Adrenal gland (tissue), 12 donors: ENCODE measurements around the gene CREB3L4. TPM values are rescaled to one million over a fixed set of nuclear protein-coding genes. Genes with fewer than 3 reads are reported as not detected.

ENCODE experiments used
- DNase-seq, 7 donors: peaks; one replicate each; pipeline ENCODE4 v3.0.0-alpha.2; 2019 to 2020
- H3K27ac ChIP-seq, 5 donors: fragments of 200-600 bp; sonication (generic) in 4 of 5; 1 replicate in 3 of 5; 2 replicates in 2 of 5; pipeline versions ENCODE4 v1.5.1 to v1.8.0; 2016 to 2020; ENCODE audit warnings: mild to moderate bottlenecking in 1 of 5
- H3K27me3 ChIP-seq: fragments of 200-600 bp; 2 replicates; pipeline ENCODE4 v1.8.0; 2021
- H3K36me3 ChIP-seq, 2 donors: fragments of 200-600 bp; replicated peaks in 1 of 2; 1 replicate in 1 of 2; 2 replicates in 1 of 2; pipeline versions ENCODE4 v1.5.1 to v1.8.0; 2018 to 2022
- H3K4me1 ChIP-seq, 2 donors: fragments of 200-600 bp; replicated peaks in 1 of 2; 1 replicate in 1 of 2; 2 replicates in 1 of 2; pipeline versions ENCODE4 v1.5.1 to v1.8.0; 2018 to 2021
- H3K4me3 ChIP-seq, 4 donors: fragments of 200-600 bp; sonication (generic) in 3 of 4; one replicate each; pipeline ENCODE4 v1.5.1; 2016 to 2018
- H3K9me3 ChIP-seq, 3 donors: fragments of 200-600 bp; sonication (generic) in 1 of 3; replicated peaks in 1 of 3; 1 replicate in 2 of 3; 2 replicates in 1 of 3; pipeline versions ENCODE4 v1.5.1 to v1.8.0; 2016 to 2021
- POLR2A ChIP-seq, 2 donors: fragments of 450-650 bp; IDR thresholded peaks; one replicate each; pipeline ENCODE4 v1.6.1; 2017; ENCODE audit warnings: antibody characterized with exemption in 2 of 2, mild to moderate bottlenecking in 2 of 2, moderate library complexity in 1 of 2
- WGBS, 4 donors: extraction: QIAGEN DNeasy Blood & Tissue Kit in 2 of 4; methylation state at CpG; one replicate each; pipeline versions ENCODE4 v1.1.5 to v1.1.7; 2013 to 2017; 5-methylcytosine and 5-hydroxymethylcytosine counted together
- intact Hi-C, 2 donors: fragments of 100-400 bp; cut with DNase I; formaldehyde crosslinking; loops; one replicate each; pipeline versions ENCODE4 v1.14.1 to v1.15.0; 2022 to 2023
- polyA plus RNA-seq, 3 donors: library from polyadenylated mRNA; stranded (reverse); fragments of 200-250 nt in 2 of 3; fragments of 350-450 nt in 1 of 3; fragmentation: Illumina TruSeq in 1 of 3; extraction: RNeasy Lipid Tissue Mini Kit (QIAGEN cat#74804) in 1 of 3; gene quantifications; one replicate each; pipeline ENCODE4 v1.2.3, GENCODE V29; 2013 to 2014
- total RNA-seq, 9 donors: library from RNA; depleted of rRNA in 4 of 9; stranded (reverse); fragments of >200 nt in 4 of 9; fragments of 120-200 nt in 1 of 9; fragmentation: NEBNext Ultra II Directional in 1 of 9; extraction: Animal tissue kit (Norgen Biotek cat#: 25700) in 1 of 9; gene quantifications; one replicate each; pipeline versions ENCODE4 v1.1.0 to v1.2.4, GENCODE V29; 2013 to 2023
- TF ChIP-seq, protein P1 (sequence below), 6 experiments: fragments of 450-650 bp in 4 of 6; fragments of 200-600 bp in 2 of 6; sonication (generic) in 1 of 6; IDR thresholded peaks; 1 replicate in 5 of 6; 2 replicates in 1 of 6; pipeline versions ENCODE4 v1.5.1 to v1.8.0; 2016 to 2021; ENCODE audit warnings: antibody characterized with exemption in 6 of 6, mild to moderate bottlenecking in 2 of 6, moderate library complexity in 1 of 6
- donor health status: healthy with polysubstance abuse.
- donor health status: Bipolar disorder and iron deficiency.
- donor health status: DM: yes; HTN: yes; CAD: no.
- donor health status: DM: no; HTN: no; CAD: no.
- donor health status: DM: no; HTN: no; CAD: no.
- donor health status: DM: yes; HTN: yes; CAD: no.

CREB3L4 gene
- total and polyA plus RNA-seq, 12 donors = 5.1 to 21.8 (median 15.1) TPM

DNA sequence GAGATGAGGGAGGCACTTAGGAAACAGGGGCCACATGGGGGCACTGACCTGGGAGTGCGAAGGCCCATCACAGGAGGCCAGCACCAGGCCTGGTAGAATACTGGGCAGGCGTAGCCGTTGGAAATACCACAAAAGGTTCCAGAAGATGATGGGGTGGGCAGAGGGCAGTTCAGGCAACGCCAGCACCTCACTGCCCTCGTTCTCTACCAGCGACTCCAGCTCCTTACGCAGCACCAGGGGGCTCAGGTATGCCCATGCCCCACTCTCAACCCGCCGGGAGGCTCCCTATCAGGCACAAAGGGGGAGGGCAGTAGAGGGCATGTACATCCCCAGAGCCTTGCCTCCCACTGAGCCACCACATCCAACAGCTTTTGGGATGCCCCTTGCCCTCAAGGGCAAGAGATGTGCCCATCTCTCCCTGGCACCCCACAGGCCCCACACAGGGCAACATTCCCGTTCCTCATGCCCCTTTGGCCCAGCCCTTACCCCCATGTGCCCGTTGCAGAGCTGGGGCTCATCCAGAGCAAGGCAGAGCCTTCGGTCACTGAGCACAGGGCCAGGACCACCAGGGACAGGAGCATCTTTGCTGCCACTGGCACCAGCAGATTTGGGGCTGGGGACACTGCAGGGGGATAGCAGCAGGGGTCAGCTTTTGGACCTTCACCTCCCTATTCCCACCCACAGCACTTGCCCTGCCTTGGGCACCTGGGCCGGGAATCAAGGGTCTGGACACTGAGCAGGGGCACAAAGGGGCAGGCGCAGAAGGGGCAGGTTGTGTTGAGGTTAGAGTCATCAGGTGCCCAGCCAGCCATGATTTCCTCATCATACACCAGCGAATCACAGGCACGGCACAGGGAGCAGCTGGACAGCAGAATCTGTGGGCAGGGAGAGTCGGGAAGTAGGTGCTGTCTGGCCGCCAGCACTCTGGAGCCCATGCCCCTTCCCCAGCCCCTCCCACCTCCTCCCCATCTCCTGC lies 35.3 kb upstream of the CREB3L4 start:
- Histone ChIP-seq H3K9me3 (no peaks in the 10 kb centered on the region), H3K27me3 (no peaks in the 10 kb centered on the region), H3K27ac (no peak overlapping the region), H3K4me1 (no peaks in the 10 kb centered on the region), H3K4me3 (no peak overlapping the region), H3K36me3 (peaks cover 0 to 74% of the 10 kb centered on the region in 2 donors)
- intact Hi-C loops = no loop called here
- 92 to 96% (median 95%) methylated on average over 13 to 18 of the region's 18 CpGs for WGBS, 4 donors
- no peak for TF ChIP-seq POLR2A (IDR thresholded peaks at IDR 0.05)
- TF ChIP-seq, protein P1, sequence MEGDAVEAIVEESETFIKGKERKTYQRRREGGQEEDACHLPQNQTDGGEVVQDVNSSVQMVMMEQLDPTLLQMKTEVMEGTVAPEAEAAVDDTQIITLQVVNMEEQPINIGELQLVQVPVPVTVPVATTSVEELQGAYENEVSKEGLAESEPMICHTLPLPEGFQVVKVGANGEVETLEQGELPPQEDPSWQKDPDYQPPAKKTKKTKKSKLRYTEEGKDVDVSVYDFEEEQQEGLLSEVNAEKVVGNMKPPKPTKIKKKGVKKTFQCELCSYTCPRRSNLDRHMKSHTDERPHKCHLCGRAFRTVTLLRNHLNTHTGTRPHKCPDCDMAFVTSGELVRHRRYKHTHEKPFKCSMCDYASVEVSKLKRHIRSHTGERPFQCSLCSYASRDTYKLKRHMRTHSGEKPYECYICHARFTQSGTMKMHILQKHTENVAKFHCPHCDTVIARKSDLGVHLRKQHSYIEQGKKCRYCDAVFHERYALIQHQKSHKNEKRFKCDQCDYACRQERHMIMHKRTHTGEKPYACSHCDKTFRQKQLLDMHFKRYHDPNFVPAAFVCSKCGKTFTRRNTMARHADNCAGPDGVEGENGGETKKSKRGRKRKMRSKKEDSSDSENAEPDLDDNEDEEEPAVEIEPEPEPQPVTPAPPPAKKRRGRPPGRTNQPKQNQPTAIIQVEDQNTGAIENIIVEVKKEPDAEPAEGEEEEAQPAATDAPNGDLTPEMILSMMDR (IDR thresholded peaks at IDR 0.05) = no peak
- DNase-seq = peak in 1 of 7 donors; percentile 10

DNA sequence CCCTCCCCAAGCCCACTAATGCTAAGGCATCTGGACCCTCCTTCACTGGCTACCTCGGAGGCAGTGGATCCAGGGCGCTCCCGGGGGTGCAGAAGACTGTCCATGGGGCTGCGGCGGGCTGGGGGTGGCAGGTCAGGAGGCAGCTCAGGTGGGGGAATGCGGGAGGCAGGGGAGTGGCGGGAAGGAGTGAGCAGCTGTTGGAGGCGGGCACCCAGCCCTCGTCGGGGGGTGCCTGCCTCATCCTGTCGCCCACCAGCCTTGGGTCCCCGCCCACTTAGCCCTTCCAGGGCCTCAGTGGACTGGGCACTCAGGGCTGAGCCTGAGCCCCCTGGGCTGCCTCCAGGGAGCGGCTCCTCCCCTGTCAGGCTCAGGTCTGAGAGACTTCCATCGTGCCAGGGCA lies 34.3 kb upstream of the CREB3L4 start:
- WGBS, 4 donors = 92 to 98% (median 95%) methylated on average over 9 to 14 of the region's 14 CpGs

DNA sequence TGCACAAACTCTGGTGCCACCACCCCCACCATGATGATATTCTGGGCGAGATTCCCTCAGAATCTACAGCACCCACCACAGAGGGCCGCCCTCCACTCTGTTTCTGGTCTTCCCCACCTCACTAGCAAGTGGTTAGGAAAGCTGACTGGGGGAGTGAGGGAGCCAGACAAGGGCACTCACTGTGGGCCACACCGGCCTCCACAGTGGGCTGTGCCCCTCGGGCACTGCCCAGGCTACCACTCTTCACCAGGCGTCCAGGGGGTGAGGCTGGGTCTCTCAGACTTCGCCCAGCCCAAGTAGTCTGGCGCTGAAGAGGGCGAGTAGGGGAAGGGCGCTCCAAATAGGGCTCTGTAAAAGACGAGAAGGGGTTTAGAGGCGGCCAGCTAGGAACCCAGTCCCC lies 33.7 kb upstream of the CREB3L4 start:
- Histone ChIP-seq H3K27ac (no peak overlapping the region), H3K4me1 (no peaks in the 10 kb centered on the region), H3K9me3 (no peaks in the 10 kb centered on the region), H3K36me3 (peaks cover 0 to 80% of the 10 kb centered on the region in 2 donors), H3K27me3 (no peaks in the 10 kb centered on the region), H3K4me3 (no peak overlapping the region)
- TF ChIP-seq, protein P1 (IDR thresholded peaks at IDR 0.05) = no peak
- TF ChIP-seq POLR2A (IDR thresholded peaks at IDR 0.05) = no peak
- peak in 1 of 7 donors; percentile 7 for DNase-seq
- 95 to 98% (median 97%) methylated on average over 11 of the region's 11 CpGs for WGBS, 4 donors
- intact Hi-C loops = no loop called here

More for the DNA sequence above, 34.3 kb upstream of the CREB3L4 start:
- Histone ChIP-seq H3K4me3 (no peak overlapping the region), H3K9me3 (no peaks in the 10 kb centered on the region), H3K27me3 (no peaks in the 10 kb centered on the region), H3K36me3 (peaks cover 0 to 80% of the 10 kb centered on the region in 2 donors), H3K27ac (no peak overlapping the region), H3K4me1 (no peaks in the 10 kb centered on the region)
- DNase-seq = peak in 1 of 7 donors; percentile 13
- TF ChIP-seq, protein P1 (IDR thresholded peaks at IDR 0.05) = no peak
- no peak for TF ChIP-seq POLR2A (IDR thresholded peaks at IDR 0.05)
- intact Hi-C loops = no loop called here

DNA sequence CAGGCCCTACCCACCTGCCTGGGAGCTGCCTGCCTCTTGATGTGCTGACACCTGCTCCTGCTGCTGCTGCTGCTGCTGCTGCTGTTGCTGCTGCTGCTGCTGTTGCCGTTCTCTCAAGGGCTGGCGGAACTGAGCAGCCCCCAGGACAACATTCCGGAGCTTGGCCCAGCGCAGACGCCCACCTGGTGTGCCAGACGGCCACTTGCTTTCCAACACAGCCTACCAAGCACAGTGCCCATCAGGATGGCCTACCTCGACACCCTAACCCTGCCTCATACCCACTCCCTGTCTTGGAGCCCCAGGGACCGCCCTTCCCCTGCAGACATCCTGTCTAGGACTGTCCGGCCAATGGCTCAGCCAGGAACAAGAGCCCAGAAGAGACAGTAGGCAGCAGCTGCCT lies 33.0 kb upstream of the CREB3L4 start:
- Histone ChIP-seq H3K27ac (no peak overlapping the region), H3K4me3 (no peak overlapping the region), H3K9me3 (no peaks in the 10 kb centered on the region), H3K27me3 (no peaks in the 10 kb centered on the region), H3K36me3 (peaks cover 0 to 84% of the 10 kb centered on the region in 2 donors), H3K4me1 (no peaks in the 10 kb centered on the region)
- TF ChIP-seq, protein P1 (IDR thresholded peaks at IDR 0.05) = no peak
- no peak for TF ChIP-seq POLR2A (IDR thresholded peaks at IDR 0.05)
- peak in 1 of 7 donors; percentile 11 for DNase-seq
- 90 to 96% (median 94%) methylated on average over 8 to 9 of the region's 9 CpGs for WGBS, 4 donors
- intact Hi-C loops = no loop called here
